Bronchial epithelial cell (primary cell): ENCODE data around the gene PASD1. TPM values are rescaled to one million over a fixed set of nuclear protein-coding genes. Genes with fewer than 3 reads are reported as not detected.
"Not testable (repeated sequence)": the region's sequence is repeated elsewhere in the genome, so short reads cannot be mapped to it uniquely, and the experiment has no call there.

Experiments
- DNase-seq: peaks from one replicate; pipeline ENCODE4 v3.0.0-alpha.2; 2010; ENCODE audit warnings: low read depth
- FAIRE-seq: peaks from 2 replicates; lab custom pipeline; 2011; peaks lifted over from hg19 to GRCh38; lab: Jason Lieb, UNC
- H3K27me3 ChIP-seq: 2 replicates; pipeline ENCODE4 v1.5.1; 2011; ENCODE audit warnings: low read length; ENCODE audit not compliant: control insufficient read depth, insufficient read depth
- H3K36me3 ChIP-seq: 2 replicates; pipeline ENCODE4 v1.5.1; 2011; ENCODE audit warnings: low read length; ENCODE audit not compliant: control insufficient read depth, insufficient read depth
- H3K4me3 ChIP-seq: 2 replicates; pipeline ENCODE4 v1.5.1; 2011; ENCODE audit warnings: mild to moderate bottlenecking, low read depth, low read length, control low read depth
- total RNA-seq: library from RNA; depleted of rRNA; stranded (reverse); fragments of >200 nt; gene quantifications from 2 replicates; pipeline ENCODE4 v1.2.1, GENCODE V29; 2014
- TF ChIP-seq, protein P1 (sequence below): IDR thresholded peaks from 2 replicates; pipeline ENCODE4 v1.5.1; 2011; ENCODE audit warnings: mild to moderate bottlenecking, moderate library complexity, low read length, control low read depth, inconsistent platforms; ENCODE audit not compliant: insufficient read depth, severe bottlenecking

Gene PASD1
- total RNA-seq, 1 donor from 2014 or later, result not detected

GRCh38 chrX:151536571-151536970 lies 26.9 kb upstream of the PASD1 start:
- TF ChIP-seq, protein P1, sequence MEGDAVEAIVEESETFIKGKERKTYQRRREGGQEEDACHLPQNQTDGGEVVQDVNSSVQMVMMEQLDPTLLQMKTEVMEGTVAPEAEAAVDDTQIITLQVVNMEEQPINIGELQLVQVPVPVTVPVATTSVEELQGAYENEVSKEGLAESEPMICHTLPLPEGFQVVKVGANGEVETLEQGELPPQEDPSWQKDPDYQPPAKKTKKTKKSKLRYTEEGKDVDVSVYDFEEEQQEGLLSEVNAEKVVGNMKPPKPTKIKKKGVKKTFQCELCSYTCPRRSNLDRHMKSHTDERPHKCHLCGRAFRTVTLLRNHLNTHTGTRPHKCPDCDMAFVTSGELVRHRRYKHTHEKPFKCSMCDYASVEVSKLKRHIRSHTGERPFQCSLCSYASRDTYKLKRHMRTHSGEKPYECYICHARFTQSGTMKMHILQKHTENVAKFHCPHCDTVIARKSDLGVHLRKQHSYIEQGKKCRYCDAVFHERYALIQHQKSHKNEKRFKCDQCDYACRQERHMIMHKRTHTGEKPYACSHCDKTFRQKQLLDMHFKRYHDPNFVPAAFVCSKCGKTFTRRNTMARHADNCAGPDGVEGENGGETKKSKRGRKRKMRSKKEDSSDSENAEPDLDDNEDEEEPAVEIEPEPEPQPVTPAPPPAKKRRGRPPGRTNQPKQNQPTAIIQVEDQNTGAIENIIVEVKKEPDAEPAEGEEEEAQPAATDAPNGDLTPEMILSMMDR, result no peak
- Histone ChIP-seq H3K36me3 (no peaks in the 10 kb centered on the region), H3K27me3 (no peaks in the 10 kb centered on the region), H3K4me3 (no peak overlapping the region)
- no peak for FAIRE-seq
- DNase-seq, result no peak

DNA sequence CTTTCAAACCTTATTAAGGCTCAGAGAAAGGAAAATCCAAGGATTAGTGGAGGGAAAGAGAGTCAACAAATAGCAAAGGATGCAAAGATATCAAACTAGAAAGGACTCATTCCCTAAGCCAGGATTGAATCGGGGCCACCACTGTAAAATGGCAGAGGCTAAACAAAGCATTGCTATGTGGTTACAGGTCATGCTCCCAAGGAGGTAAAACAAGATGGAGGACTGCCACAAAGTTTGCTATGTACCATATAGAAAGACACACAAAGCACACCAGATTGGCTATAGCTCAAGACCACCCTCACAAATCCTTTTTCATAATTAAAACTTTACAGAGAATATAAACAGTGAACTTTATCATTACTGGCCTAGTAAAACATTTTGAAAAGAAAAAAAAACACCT lies 25.9 kb upstream of the PASD1 start:
- FAIRE-seq, result no peak

DNA sequence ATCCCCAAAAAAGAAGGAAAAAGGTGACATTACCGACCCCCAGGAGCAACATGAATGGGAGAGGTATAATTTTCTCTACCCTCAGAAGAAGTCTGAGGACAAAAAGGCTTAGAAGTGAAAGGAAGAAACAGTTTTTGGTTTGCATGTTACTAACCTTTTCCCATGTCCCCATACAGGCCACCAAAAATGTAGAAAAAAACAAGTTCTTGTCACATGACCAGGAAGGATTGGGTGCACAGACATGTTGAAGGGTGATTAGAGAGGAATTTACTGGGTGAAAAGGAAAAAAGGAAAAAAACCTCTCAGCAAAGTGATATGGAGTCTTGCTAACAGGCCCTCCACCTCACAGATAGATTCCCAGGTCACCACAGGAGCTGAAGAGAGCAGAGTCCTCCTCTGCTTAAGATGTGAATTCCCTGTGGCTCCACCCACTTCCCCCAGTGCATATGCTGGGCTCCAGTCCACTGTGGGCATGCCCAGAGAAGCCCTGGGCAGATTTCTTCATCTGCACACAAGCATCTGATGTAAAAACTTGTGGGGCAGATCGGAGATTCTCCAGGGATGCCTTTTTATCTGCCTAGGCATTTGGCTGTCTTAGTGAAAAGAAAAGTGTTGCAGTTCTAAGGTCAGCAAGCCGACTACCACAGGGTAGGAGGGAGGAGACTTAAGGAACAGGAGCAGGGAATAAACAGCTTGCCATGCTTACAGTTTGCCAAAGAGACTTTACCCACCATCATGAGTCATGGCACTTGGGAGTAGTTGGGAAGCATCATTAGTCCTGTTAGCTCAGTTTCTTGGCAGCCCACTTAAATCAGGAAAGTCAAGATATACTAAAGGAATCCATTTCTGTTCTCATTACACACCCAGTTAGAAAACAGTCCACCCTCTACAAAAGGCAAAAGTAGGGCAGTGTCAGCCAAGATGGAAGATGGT lies 25.0 kb upstream of the PASD1 start:
- Histone ChIP-seq H3K36me3 (no peaks in the 10 kb centered on the region), H3K4me3 (no peak overlapping the region), H3K27me3 (no peaks in the 10 kb centered on the region)
- DNase-seq (peak; percentile 13), FAIRE-seq (peak; percentile 13)
- TF ChIP-seq, protein P1, result no peak

More for the DNA sequence above, 25.9 kb upstream of the PASD1 start:
- Histone ChIP-seq H3K36me3 (no peaks in the 10 kb centered on the region), H3K27me3 (no peaks in the 10 kb centered on the region), H3K4me3 (no peak overlapping the region)
- no peak for DNase-seq
- TF ChIP-seq, protein P1, result no peak

DNA sequence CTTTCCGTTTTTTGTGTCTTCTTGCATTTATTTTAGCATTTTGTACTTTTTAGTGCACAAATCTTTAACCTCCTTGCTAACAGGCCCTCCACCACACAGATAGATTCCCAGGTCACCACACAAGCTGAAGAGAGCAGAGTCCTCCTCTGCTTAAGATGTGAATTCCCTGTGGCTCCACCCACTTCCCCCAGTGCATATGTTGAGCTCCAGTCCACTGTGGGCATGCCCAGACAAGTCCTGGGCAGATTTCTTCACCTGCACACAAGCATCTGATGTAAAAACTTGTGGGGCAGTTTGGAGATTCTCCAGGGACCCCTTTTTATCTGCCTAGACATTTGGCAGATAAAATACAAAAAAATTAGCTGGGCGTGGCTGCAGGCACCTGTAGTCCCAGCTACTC lies 19.8 kb upstream of the PASD1 start:
- H3K36me3 ChIP-seq, result no peaks in the 10 kb centered on the region
- no peaks in the 10 kb centered on the region for H3K27me3 ChIP-seq
- H3K4me3 ChIP-seq, result no peak overlapping the region
- peak; percentile 64 for DNase-seq
- no peak for FAIRE-seq
- TF ChIP-seq, protein P1, result no peak

GRCh38 chrX:151546226-151546625 lies 17.2 kb upstream of the PASD1 start:
- H3K27me3 ChIP-seq, H3K4me3 ChIP-seq, H3K36me3 ChIP-seq, FAIRE-seq, DNase-seq: not testable (repeated sequence)

- not testable (repeated sequence) for FAIRE-seq, H3K4me3 ChIP-seq, H3K36me3 ChIP-seq, H3K27me3 ChIP-seq, DNase-seq
Measured at GRCh38 chrX:151551176-151551575, 12.3 kb upstream of the PASD1 start.
